Erythroblast (primary cell): ENCODE measurements around the gene MED27.

Source experiments
- GATA1 ChIP-seq: IDR thresholded peaks from 2 replicates; pipeline ENCODE4 v1.6.1; 2011; ENCODE audit warnings: low read depth, mild to moderate bottlenecking, control low read depth, low read length, moderate library complexity
- POLR2A ChIP-seq: IDR thresholded peaks from 2 replicates; pipeline ENCODE4 v1.6.1; 2011; ENCODE audit warnings: mild to moderate bottlenecking, low read length

DNA sequence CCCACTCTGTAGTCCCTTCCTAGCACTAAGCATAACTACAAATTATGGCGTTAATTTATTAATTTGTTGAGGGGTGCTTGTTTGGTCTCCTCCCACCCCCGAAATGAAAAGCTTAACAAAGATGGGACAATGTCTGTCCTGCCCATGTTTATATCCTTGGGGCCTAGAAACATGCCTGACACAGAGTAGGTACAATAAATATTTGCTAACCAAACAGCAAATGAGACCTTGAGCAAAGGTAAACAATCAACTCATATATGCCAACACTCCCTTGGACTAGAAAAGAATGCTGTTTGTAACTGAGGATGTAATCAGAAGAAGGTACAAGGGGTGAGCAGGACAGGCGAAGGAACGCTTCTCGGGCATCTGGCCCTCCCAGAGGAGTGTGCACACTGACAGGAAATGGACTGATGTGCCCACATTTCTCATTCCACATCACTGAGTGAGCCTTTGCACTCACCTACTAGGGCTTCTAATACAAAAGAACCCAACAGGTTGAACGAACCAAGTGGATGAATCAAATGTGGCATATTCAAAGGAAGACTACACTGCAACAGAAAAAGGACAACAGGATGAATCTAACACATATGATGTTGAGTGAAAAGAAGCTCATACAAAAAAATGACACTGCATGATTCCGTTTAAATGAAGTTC lies 66.8 kb downstream of the MED27 start:
- TF ChIP-seq POLR2A (no peak), GATA1 (no peak)
